Measurements from ENCODE around the gene CENPX.

Gene CENPX

GRCh38 chr17:82015311-82015971, 7.2 kb downstream of the CENPX start:
- no peak for DNase-seq (ENCODE audit: low spot score)
- TF ChIP-seq CTCF (IDR thresholded peaks at IDR 0.05; ENCODE audit: extremely low read depth, missing control alignments), result no peak

GRCh38 chr17:82014971-82015310, 7.7 kb downstream of the CENPX start:
- no peak for TF ChIP-seq CTCF (IDR thresholded peaks at IDR 0.05; ENCODE audit: extremely low read depth, missing control alignments)
- no peak for DNase-seq (ENCODE audit: low spot score)

- DNase-seq (ENCODE audit: low spot score), result no peak
- TF ChIP-seq CTCF (IDR thresholded peaks at IDR 0.05; ENCODE audit: extremely low read depth, missing control alignments), result no peak
Observed at GRCh38 chr17:82014432-82014831, 8.2 kb downstream of the CENPX start.

GRCh38 chr17:82013772-82014321, 8.8 kb downstream of the CENPX start:
- no peak for DNase-seq (ENCODE audit: low spot score)

GRCh38 chr17:82013341-82013740, 9.3 kb downstream of the CENPX start:
- TF ChIP-seq CTCF (IDR thresholded peaks at IDR 0.05; ENCODE audit: extremely low read depth, missing control alignments), result no peak

More at GRCh38 chr17:82013772-82014321, 8.8 kb downstream of the CENPX start:
- no peak for TF ChIP-seq CTCF (IDR thresholded peaks at IDR 0.05; ENCODE audit: extremely low read depth, missing control alignments)

GRCh38 chr17:82012640-82013295, 9.9 kb downstream of the CENPX start:
- TF ChIP-seq CTCF (IDR thresholded peaks at IDR 0.05; ENCODE audit: extremely low read depth, missing control alignments), result no peak
- no peak for DNase-seq (ENCODE audit: low spot score)

More at GRCh38 chr17:82013341-82013740, 9.3 kb downstream of the CENPX start:
- DNase-seq (ENCODE audit: low spot score), result no peak

GRCh38 chr17:82012261-82012639, 10.4 kb downstream of the CENPX start:
- no peak for DNase-seq (ENCODE audit: low spot score)

More at GRCh38 chr17:82012261-82012639, 10.4 kb downstream of the CENPX start:
- TF ChIP-seq CTCF (IDR thresholded peaks at IDR 0.05; ENCODE audit: extremely low read depth, missing control alignments), result no peak
